ENCODE results near the gene ERC2.

- TF ChIP-seq, protein P1, sequence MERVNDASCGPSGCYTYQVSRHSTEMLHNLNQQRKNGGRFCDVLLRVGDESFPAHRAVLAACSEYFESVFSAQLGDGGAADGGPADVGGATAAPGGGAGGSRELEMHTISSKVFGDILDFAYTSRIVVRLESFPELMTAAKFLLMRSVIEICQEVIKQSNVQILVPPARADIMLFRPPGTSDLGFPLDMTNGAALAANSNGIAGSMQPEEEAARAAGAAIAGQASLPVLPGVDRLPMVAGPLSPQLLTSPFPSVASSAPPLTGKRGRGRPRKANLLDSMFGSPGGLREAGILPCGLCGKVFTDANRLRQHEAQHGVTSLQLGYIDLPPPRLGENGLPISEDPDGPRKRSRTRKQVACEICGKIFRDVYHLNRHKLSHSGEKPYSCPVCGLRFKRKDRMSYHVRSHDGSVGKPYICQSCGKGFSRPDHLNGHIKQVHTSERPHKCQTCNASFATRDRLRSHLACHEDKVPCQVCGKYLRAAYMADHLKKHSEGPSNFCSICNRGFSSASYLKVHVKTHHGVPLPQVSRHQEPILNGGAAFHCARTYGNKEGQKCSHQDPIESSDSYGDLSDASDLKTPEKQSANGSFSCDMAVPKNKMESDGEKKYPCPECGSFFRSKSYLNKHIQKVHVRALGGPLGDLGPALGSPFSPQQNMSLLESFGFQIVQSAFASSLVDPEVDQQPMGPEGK (CRISPR knock-in tag; IDR thresholded peaks at IDR 0.05; ENCODE audit: borderline replicate concordance): no peak
- TF ChIP-seq, protein P2, sequence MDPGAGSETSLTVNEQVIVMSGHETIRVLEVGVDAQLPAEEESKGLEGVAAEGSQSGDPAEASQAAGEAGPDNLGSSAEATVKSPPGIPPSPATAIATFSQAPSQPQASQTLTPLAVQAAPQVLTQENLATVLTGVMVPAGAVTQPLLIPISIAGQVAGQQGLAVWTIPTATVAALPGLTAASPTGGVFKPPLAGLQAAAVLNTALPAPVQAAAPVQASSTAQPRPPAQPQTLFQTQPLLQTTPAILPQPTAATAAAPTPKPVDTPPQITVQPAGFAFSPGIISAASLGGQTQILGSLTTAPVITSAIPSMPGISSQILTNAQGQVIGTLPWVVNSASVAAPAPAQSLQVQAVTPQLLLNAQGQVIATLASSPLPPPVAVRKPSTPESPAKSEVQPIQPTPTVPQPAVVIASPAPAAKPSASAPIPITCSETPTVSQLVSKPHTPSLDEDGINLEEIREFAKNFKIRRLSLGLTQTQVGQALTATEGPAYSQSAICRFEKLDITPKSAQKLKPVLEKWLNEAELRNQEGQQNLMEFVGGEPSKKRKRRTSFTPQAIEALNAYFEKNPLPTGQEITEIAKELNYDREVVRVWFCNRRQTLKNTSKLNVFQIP (CRISPR knock-in tag; IDR thresholded peaks at IDR 0.05; ENCODE audit: borderline replicate concordance, low read depth): no peak
- TF ChIP-seq ZNF8 (CRISPR knock-in tag; IDR thresholded peaks at IDR 0.05): no peak
Observed at GRCh38 chr3:55719006-55719405, 749.3 kb downstream of the ERC2 start.

All from SK-N-SH treated with all-trans-retinoic acid at 6 μM for 48 hours (cell line).